GM18507 (cell line): ENCODE measurements around the gene CACNG5.
"Not testable (repeated sequence)": the region's sequence is repeated elsewhere in the genome, so short reads cannot be mapped to it uniquely, and the experiment has no call there.

Experiments
- DNase-seq: peaks from one replicate; pipeline ENCODE4 v3.0.0; 2011; ENCODE audit warnings: low read depth; ENCODE audit not compliant: insufficient read length; ENCODE audit errors: extremely low spot score
- FAIRE-seq: peaks from 2 replicates; lab custom pipeline; 2011; peaks lifted over from hg19 to GRCh38; lab: Jason Lieb, UNC

Gene CACNG5

DNA sequence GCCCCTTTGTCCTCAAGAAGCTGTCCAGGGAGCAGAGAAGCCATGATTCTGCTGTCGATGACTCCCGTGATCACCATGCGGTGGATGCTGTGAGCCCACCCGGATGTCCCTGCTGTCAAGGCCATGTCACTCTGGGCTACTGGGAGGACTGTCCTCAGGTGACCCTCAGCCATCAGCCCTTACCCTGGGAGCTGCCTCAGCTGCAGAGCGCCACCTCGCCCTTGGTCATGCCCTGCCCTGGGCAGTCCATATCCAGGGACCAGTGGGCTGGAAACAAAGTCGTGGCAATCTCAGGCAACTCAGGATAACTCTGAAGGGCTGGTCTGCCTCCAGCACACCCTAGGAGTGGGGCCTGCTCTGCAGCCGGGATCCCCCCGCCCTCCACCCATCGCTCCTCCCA is 63.6 kb downstream of the CACNG5 start:
- no peak for FAIRE-seq
- DNase-seq, result no peak

GRCh38 chr17:66900126-66901010 is 65.5 kb downstream of the CACNG5 start:
- DNase-seq, result no peak

DNA sequence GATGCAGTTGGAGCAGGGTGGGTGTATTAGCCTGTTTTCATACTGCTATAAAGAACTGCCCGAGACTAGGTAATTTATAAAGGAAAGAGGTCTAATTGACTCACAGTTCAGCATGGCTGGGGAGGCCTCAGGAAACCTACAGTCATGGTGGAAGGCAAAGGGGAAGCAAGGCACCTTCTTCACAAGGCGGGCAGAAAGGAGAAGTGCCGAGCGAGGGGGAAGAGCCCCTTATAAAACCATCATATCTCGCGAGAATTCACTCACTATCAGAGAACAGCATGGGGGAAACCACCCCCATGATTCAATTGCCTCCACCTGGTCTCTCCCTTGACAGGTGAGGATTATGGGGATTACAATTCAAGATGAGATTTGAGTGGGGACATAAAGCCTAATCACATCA is 68.4 kb downstream of the CACNG5 start:
- not testable (repeated sequence) for DNase-seq, FAIRE-seq

More at GRCh38 chr17:66900126-66901010, 65.5 kb downstream of the CACNG5 start:
- FAIRE-seq, result no peak

- DNase-seq (no peak), FAIRE-seq (no peak)
These were observed 68.9 kb downstream of the CACNG5 start for GRCh38 chr17:66903781-66904180.

DNA sequence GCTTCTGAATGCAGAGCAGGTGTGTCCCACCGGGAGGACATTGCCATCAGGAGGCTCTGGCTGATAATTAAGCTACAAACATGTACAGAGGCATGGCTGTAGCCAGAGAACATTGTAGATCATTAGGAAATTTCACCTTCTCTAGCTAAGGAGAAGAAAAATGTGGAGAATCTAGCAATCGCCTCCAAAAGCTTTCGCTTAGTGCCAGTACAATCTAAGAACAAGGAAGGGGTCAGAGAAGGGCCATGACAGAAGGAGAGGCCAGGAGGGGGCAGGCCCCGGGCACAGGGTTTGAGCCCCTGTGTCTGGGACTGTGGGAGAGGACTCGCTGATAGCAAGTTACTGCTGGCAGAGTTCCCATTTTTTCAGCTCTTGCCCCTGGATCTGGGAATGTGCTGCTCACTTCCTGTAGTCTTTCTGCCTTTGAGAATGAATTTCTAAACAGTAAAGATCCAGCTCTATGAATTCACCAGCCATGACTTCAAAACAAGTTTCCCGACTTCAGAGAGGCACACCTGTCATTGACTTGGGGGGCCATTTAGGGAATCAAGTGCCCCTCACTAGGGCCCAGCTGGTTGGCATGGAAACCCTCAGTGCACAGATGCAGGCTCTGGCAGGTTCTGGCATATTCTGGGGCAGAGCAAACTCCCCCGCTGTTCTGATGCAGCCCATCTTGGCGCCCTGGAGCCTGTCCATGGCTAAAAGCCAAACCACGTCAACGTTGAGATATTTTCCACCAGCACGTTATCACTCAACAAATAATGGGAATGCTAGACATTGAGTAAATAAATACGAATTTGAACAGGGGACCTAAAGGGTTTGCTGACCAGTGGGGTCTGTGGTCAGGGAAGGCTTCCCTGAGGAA is 70.1 kb downstream of the CACNG5 start:
- no peak for FAIRE-seq
- no peak for DNase-seq

DNA sequence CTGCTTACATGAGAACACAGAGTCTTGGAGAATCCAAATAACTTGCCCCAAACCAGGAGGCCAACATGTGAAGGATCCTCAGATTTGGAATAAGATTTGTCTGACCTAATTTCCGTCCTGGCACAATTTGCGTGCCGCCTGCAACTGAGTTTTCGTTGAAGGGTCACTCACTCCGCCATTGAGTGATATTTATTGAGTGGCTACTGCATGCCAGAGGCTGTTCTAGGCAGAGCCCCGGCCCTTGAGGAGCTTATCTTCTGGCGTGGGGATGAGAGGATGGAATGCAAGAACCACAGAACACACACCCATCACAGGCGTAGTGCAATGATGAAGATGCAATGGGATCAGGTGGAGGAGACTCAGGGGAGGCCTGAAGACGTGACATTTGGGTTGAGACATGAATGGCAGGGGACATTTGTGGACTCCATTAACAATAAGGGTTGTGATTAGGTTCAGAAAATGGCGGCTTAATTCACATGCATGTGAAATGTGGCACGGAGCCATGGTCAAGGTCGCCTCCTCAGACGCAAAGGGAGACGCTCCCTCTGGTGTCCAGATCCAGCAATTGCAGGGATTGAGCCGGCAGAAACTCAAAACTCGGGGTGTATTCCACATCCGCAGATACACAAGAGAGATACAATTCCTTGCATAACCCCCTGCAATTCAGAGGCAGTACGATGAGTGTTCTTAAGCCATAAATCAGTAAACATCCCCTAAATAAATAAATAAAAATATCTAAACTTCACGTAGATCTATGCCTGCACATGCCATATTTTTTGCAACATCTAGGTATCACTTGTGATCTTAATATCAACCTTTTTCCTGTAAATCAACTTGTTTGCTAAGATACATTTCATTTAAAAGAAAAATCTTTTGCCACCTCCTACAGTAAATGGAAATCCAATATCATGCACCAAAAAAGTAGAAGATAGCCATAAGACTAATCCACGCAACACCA is 71.7 kb downstream of the CACNG5 start:
- DNase-seq (peak; percentile 57), FAIRE-seq (peak; percentile 92)

DNA sequence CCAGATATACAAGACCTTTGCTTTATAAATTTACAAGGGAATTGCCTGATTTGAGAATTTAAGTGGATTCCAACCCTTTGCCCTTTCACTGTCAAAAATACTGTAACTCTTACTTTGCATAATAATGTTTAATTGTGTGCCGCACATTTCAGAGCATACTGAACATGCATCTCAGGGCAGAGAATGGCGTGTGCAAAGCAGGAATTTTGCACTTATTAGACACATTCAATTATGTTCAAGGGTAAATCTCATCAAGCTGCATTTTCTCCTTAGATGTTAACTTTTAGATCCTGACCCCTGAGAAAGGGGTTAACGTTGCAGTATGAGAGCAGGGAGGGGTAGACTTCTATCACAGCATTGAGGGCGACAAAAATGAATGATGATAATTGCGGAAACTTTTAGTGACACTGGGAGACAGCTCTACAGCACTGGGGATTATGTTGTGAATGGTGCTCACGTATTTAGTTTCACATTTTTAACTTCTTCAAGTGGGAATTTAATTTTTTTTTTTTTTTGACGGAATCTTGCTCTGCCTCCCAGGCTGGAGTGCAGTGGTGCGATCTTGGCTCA is 75.0 kb downstream of the CACNG5 start:
- FAIRE-seq, result no peak

DNA sequence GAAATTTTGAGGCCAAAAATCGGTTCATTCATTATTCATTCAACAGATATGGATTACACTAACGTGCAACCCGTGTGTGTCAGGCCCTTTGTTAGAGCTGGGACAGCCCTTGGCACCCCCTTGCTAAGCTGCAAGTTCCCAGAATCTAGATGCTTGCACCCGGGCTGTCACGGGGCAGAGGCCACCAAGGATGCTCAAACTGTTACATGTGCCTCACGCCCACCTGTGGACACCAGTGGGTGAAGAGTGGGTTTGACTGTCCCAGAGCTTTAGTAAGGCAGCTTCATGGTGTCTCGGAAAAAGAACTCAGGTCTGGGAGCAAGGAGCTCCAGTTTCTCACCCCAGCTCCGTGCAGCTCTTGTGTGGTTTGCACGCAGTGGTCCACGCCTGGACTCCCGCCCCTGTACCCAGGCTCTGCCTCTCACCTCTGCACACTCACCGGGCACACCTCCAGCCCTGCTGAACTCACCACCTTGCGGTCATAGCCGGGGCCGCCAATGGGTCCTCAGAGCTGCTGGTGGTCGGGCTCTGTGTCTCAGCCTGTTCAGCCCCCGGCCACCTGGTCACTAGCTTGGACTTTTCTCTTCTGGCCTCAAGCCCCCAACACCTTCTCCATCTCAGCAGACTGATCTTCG is 75.9 kb downstream of the CACNG5 start:
- DNase-seq (no peak), FAIRE-seq (no peak)

More for the DNA sequence above, 75.0 kb downstream of the CACNG5 start:
- no peak for DNase-seq

DNA sequence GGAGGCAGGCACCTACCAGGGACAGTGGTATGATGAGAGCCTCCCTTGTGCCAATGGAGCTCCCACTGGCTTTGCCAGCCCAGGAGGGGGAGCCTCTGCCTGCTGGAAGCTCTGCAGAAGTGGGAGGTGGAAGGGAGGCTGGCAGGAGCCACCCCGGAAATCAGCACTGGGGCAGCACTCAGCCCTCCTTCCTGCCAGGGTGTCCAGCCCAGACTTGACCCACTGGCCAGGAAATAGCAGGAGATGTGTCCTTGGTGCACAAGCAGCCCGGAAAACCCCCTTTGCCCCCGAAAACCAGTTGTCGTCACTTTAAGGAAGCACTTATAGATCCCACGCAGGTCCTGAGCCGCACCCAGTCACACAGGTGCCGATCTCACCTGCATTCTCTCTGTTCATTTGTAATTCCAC is 80.3 kb downstream of the CACNG5 start:
- FAIRE-seq (no peak), DNase-seq (no peak)

- no peak for FAIRE-seq
- no peak for DNase-seq
These were observed 80.9 kb downstream of the CACNG5 start for GRCh38 chr17:66915792-66916191.

DNA sequence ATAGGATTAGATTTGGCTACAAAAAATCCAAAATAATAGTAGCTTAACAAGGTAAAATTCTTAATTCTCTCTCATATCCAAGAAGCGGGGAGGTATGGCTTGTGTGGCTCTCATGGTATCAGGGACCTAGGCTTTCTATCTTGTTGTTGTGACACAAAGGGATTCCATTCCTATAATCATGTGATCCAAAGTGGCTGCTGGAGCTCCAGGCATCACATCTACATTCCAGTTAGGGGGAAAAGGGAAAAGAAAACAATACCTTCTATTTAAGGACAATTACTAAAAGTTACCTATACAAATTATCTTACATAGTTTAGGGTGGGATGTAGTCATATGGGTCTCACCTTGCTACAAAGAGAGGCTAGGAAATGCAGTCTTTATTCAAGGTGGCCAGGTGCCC is 82.0 kb downstream of the CACNG5 start:
- FAIRE-seq, result no peak
- DNase-seq, result no peak

GRCh38 chr17:66918896-66919295 is 84.0 kb downstream of the CACNG5 start:
- no peak for DNase-seq
- no peak for FAIRE-seq

DNA sequence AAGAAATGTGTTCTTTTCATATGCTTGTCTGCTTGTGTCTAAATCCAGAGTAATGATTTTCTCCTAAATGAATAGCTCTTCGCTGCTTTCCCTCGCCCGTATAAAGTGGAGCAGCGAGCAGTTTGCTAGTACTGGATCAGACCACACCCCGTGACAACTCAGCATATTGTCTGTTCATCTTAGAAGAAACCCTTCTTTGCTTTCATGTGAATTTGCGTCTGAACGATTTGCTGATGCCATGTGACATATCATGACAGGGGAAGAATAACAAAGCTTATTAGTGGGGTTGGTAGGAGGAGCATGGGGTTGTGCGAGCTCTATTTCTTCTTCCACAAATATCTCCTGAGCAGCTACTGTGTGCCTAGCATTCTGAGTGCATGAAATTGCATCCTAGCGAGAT is 85.5 kb downstream of the CACNG5 start:
- FAIRE-seq, result no peak
- DNase-seq, result no peak

DNA sequence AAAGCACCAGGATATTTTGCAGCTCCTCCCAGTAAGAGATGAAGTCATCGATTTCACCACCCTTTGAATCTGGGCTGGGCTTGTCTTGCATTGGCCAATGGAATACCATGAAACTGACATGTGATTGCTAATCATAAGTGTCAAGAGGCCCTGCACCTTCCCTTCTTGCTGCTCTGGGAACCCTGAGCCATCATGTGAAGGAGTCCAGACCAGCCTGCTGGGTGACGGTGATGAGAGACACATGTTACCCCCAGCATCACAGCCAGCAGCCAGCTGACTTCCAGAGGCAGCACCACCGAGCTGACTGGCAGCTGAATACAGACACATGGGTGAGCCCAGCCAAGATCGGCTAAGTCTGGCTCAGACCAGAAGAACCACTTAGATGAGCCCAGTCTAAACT is 86.0 kb downstream of the CACNG5 start:
- no peak for FAIRE-seq

DNA sequence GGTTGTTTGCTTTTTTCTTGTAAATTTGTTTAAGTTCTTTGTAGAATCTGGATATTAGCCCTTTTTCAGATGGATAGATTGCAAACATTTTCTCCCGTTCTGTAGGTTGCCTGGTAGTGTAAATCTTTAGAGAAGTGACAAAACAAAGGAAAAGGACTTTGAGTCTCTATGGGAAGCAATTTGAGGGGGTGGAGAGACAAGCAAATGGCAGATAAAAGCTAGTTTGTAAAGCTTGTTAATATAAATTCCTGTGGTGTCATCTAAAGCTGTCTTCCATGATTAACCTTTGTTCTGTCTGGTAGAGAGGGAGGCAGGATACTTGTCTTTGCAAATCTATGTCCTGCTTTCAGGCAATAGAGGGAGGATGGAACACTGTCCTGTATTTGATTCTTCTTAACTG is 89.0 kb downstream of the CACNG5 start:
- FAIRE-seq (no peak), DNase-seq (no peak)

More for the DNA sequence above, 86.0 kb downstream of the CACNG5 start:
- no peak for DNase-seq

GRCh38 chr17:66925811-66926500 is 91.0 kb downstream of the CACNG5 start:
- FAIRE-seq, result no peak
- no peak for DNase-seq

DNA sequence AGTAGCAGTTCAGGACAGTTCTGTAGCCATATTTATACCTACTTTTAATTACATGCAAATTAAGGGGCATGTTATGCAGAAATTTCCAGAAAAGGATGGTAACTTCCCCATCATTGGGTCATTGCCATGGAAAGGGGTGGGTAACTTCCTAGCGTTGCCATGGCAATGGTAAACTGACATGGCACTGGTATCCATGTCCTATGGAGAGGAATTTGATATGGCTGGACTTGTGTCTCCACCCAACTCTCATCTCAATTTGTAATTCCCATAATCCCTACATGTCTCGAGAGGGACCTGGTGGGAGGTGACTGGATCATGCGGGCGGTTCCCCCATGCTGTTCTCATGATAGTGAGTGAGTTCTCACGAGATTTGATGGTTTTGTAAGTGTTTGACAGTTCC is 94.0 kb downstream of the CACNG5 start:
- FAIRE-seq (no peak), DNase-seq (no peak)

DNA sequence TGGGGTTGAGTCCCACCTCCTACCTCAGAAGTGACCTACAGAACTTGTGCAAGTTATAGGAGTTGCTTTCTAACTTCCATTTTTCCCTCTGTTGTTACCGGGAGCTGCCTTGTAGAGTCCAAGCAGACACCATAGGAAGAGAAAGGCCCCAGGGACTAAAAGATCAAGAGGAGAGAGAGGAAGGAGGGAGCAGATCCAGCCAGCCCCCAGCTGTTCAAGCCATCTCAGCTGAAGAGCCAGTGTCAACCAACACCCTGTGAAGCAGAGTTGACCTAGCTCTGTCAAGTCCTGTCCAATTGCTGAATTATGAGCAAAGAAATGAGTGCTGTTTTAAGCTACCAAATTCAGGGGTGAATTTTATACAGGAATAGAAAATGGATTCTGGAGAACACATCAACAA is 94.7 kb downstream of the CACNG5 start:
- no peak for FAIRE-seq
- DNase-seq, result no peak
